HG02610 (cell line): Measurements from ENCODE around the gene LSM14A.

ENCODE experiments used
- ATAC-seq: cut with Tn5 transposase; IDR thresholded peaks from one replicate; pipeline ENCODE4 v1.9.1; 2021; ENCODE audit warnings: mild to moderate bottlenecking, moderate library complexity; ENCODE audit not compliant: unreplicated experiment

Gene LSM14A

GRCh38 chr19:34278783-34279182 lies 106.5 kb downstream of the LSM14A start:
- ATAC-seq = no peak
